GM19193 (cell line): ENCODE results near the gene ZFP64.

Experiments
- POLR2A ChIP-seq: IDR thresholded peaks from 4 replicates; pipeline ENCODE4 v1.6.1; 2011; ENCODE audit not compliant: insufficient read depth, insufficient read length; ENCODE audit errors: extremely low read depth

Gene ZFP64

DNA sequence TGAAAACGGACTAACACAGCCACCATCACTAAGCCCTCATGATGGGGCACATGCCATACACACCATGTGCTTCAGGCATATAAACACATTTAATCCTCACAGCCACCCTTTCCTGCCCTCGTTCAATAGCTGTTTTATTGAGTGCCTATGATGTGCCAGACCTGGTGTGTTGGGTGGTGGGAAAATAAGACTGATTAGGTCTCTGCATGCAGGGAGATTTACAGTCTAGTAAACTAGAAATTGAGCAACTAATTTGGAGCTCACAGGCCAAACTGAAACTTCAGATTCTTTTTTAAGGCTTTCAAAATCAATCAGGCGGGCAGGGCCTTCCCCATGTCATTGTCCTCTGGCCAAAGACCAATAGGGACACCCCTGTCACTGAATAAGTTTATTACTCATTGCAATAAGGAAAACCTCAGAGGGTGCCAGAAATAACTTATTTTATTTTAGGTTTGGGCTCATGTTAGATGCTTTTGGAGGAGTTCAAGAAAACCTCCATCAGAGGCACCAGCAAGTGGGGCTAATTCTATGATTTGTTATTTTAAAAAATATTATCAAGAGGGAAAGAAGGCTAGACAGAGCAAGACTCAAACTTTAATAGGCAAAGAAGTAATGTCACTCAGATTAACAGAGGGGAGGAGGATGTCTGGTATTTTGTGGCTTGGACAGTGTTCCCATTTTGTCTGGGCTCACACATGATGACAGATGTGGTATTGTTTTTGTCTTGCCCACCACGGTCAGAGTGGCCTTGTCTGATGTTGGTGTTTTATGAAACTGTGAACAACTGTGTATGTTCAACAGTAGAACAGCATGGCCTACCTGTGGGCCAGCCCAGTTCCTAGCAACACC, 12.0 kb downstream of the ZFP64 start:
- peak; percentile 20 for TF ChIP-seq POLR2A

DNA sequence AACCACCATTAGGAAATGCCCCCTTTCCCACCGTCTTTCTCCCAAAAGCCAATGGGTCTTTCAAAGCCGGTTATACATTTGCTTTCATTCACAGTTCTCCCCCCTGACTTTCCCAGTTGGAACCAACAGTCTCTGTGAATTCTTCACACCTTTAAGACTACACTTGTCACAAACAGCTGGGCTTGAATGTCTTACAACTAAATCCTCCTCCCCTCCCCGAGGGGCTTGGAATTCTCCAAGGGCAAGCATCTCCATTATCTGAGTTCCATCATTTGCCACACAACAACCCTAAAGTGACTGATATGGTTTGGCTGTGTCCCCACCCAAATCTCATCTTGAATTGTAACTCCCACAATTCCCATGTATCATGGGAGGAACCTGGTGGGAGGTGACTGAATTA, 12.9 kb downstream of the ZFP64 start:
- no peak for TF ChIP-seq POLR2A

DNA sequence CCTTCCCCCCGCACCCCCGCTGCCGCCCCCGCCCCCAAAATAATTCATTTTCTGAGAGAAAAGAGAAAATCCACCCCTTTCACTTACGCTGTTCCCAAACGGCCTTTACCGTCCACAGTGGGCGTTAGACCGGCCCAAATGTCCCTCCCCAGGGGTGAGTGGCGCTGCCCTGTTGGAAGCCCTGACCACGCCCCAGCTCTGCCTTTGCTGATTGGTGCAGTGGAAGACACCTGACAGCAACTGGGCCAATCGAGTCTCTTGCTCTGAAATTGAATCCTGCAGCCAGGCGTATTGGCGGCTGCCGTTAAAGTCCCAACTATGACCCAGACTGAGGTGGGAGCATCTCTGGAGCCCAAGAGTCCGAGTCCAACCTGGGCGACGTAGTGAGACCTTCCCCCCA, 15.7 kb downstream of the ZFP64 start:
- TF ChIP-seq POLR2A: no peak

DNA sequence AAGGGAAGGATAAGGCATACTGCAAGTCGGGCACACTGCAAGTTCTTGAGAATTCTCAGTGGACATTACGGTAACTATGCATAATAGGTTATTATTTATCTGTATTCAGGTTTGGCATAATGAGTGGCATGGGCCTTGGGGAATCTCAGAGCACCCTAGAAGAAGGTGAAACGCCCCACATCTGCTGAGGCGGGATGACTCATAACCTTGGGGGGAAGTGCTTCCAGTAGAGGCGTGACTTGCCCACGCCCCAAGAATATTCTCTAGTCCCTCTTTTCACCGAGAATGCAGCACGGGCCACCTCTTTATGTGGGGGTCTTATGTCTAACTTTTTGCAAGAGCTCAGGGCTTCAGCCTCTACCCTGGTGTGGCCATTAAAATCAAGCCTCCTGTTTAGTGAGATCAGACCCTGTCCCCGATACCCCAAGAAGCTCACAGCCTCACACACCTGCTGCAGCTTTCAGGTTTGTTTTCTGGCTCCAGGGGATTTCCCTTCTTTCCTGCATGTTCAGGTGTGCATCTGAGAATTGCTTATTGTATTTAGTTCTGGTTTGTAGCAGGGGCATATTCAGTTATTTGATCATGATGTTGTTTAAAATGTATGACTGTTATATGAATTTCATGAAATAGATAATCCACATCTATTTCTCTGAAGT, 19.1 kb downstream of the ZFP64 start:
- TF ChIP-seq POLR2A: no peak

DNA sequence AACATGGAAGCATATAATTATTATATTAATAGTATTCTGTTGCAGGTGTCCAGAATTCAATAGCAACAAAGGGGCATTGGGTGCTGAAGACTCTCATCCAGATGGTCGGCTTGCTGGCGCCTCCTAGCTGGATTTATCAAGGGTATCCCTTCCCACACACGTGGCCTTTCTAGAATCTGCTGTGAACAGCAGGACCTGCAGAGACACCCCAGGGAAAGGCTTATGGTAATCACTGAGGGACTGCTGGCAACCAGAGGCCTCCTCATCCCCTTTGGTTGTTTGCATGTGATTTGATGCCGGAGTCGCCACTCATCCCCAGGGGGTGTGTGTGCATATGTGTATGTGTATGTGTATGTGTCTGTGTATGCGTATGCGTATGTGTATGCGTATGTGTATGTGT, 20.6 kb downstream of the ZFP64 start:
- TF ChIP-seq POLR2A: no peak

DNA sequence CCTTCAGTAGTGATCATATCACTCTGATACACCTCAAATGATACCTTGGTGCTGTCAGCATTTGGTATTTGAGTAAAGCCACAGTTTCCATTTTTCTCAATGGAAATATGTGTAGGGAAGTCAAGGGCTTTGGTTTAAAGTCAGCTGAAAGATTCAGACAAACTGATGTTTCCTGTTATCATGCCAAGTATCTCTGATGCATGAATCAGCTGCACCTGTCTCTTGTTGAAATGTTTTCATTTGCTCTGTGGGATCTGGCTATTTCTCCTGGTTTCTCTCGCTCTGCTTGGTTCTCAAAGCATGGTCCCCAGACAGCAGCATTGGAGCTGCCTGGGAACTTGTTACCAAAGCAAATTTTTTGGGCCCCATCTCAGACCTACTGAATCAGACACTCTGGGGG, 23.5 kb downstream of the ZFP64 start:
- TF ChIP-seq POLR2A: no peak

DNA sequence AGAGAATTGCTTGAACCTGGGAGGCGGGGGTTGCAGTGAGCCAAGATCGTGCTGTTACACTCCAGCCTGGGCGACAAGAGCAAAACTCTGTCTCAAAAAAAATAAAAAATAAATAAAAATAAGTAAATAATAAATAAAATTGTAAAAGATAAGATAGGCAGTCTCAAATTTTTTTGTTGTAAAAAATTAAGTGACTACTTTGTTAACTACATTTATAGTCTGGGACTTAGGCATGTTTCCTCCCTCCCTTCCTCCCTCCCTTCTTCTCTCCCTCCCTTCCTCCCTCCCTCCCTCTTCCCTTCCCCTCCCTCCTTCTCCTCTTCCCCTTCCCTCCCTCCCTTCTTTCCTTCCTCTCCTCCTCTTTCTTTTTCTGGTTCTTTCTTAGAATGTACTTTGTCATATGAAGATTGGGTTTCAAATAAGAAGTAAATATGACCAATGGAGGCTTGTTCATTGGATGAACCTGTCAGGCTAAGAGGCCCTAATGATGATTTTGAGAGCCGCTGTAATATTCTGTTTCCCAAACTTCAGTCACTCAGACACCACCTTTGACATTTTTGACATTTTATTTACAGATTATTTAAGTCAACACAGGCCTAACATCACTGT, 24.2 kb downstream of the ZFP64 start:
- no peak for TF ChIP-seq POLR2A

DNA sequence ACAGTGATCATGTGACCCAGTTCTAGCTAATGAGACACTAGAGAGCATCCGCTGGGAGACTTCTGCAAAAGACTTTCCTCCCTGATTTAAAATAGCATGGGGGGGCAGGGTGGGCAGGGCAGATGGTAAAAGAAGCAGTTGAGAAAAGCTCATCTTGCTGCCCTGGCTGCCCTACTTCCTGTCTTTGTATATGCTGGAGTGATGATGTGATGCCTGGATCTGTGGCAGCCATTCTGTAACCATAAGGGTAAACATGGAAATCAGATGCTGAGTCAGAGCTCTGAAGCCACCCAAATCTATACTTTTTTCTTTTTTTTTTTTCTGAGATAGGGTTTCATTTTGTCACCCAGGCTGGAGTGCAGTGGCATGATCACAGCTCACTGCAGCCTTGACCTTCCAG, 25.4 kb downstream of the ZFP64 start:
- TF ChIP-seq POLR2A: no peak

DNA sequence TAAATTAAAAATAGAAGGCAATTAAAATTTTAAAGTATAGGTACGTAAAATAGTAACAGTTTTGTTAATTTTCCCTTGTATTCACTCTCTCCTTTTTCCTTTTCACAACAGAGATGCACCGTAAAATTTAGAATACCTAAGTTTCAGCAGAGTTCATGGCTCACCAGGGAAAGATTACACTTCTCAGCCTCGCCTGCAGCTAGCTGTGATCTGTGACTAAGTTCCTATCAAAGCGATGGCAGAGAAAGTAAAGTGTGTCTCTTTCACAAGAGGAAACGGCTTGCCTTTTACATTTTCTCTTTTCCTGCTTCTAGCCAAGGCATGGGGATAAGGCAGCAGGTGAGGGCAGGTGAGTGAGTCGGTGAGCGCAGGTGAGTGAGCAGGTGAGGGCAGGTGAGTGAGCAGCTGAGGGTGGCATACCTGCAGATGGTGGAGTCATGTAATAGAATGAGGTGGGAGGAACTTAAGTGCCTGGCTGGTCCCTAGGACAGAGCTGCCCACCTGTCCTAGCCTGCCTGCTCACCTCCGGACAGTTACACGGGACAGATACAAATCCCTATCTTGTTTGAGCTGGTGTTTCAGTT, 30.9 kb downstream of the ZFP64 start:
- no peak for TF ChIP-seq POLR2A

DNA sequence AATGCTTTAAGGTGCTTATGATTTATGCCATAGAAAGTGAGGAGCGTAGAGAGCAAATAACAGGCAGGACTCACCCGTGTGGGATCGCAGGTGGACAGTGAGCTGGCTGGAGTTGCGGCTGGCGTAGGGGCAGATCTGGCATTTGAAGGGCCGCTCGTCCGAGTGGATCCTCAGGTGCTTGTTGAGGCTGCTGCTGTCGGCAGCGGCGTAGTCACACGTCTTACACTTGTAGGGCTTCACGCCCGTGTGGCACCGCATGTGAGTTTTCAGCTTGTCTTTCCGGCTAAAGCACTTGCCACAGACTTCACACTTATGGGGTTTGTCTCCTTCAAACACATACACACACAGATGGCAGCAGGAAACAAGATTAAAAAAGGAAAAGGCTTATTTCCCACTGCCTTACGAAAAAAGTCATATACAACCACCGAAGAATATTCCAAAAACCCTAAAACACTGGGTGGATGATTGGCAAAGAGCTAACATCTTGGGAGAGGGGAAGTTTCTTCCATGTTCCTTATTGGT, 31.5 kb downstream of the ZFP64 start:
- TF ChIP-seq POLR2A: no peak

DNA sequence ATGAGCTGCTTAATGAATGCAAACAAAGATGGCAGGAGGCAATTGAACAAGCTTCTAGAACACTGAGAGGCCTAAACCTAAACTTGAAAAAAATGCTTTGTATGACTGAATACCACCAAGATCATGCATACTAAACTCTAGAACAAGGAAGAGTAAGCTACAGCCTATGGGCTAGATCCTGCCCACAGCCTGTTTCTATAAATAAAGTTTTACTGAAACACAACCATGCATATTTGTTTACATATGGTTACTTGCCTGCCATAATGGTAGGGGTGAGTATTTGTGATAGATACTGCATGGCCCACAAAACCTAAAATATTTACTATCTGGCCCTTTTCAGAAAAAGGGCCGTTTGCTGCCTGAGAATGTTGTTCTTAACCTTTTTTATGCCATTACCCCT, 37.0 kb downstream of the ZFP64 start:
- no peak for TF ChIP-seq POLR2A

DNA sequence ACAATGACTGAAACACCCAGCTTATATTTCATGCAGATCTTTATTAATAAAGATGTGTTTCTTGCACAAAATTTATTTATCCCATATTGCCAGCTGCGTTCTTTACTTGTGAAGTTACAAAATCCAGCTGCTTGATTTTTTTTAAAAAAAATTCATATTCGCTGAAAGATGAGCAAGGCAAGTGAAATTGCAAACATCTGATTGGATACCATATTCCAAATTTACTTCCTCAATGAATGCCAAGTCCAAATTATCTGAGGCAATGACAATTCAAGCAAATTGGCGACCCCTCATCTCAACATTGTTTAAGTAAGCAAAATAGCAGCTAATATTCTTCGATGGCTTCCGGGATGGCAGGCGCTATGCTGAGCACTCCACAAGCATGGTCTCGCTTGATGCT, 37.7 kb downstream of the ZFP64 start:
- no peak for TF ChIP-seq POLR2A

DNA sequence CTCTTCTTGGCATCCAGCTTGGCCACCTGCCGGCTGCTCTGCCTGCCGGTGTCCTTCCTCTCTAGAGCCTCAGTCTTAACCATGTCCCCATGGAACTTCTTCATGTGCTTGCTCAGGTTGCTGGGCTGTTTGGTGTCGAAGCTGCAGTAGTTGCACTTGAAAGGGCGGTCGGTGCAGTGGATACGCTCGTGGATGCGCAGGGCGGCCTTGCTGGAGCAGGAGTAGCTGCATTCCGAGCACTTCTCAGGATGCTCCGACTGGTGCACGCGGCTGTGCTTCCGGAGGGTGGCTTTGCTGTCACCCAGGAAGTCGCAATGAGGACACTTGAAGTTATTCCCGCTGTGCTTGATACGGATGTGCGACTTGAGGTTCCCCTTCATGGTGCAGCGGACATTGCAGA, 38.7 kb downstream of the ZFP64 start:
- TF ChIP-seq POLR2A: no peak

DNA sequence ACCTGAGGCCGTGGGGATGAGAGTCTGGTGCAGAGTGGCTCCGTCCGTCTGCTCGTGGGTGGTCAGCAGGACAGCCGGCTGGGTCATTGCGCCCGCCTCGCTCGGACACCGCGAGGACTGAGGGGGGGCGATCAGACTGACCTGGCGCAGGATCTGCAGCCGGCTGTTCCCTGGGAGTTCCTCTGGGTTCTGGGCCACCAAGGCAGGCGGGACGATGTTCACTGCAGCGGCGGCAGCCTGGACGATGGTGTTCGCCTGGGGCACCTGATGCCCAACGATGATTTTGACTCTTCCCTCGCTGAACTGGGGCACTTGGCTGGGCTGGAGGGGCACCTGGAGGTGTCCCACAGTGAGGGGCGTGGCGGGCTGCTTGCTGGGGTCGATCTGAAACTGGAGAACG, 39.2 kb downstream of the ZFP64 start:
- TF ChIP-seq POLR2A: no peak
